Muscle layer of colon (tissue), 2 donors: ENCODE data around the gene CELSR1.

Experiments
- H3K27ac ChIP-seq: one replicate; pipeline ENCODE4 v1.7.0; 2013; ENCODE audit warnings: low read depth, mild to moderate bottlenecking, low read length, moderate library complexity
- H3K27me3 ChIP-seq, 2 donors: one replicate each; pipeline ENCODE4 v1.7.0; 2013; ENCODE audit warnings: low read length in 2 of 2, mild to moderate bottlenecking in 2 of 2; ENCODE audit not compliant: insufficient read depth in 2 of 2, control insufficient read depth in 1 of 2
- H3K36me3 ChIP-seq: one replicate; pipeline ENCODE4 v1.7.0; 2013; ENCODE audit warnings: mild to moderate bottlenecking, low read length; ENCODE audit not compliant: insufficient read depth
- H3K4me1 ChIP-seq: one replicate; pipeline ENCODE4 v1.7.0; 2013; ENCODE audit warnings: mild to moderate bottlenecking, low read length; ENCODE audit not compliant: insufficient read depth
- H3K4me3 ChIP-seq, 2 donors: one replicate each; pipeline ENCODE4 v1.7.0; 2013; ENCODE audit warnings: low read length in 2 of 2, low read depth in 1 of 2, mild to moderate bottlenecking in 1 of 2, moderate library complexity in 1 of 2
- H3K9ac ChIP-seq: one replicate; pipeline ENCODE4 v1.7.0; 2013; ENCODE audit warnings: low read length
- H3K9me3 ChIP-seq: one replicate; pipeline ENCODE4 v1.7.0; 2013; ENCODE audit warnings: mild to moderate bottlenecking, low read length
- donor health status: abdominal sarcoma.
- donor health status: Adenocarcinoma of cecum.

Gene CELSR1

DNA sequence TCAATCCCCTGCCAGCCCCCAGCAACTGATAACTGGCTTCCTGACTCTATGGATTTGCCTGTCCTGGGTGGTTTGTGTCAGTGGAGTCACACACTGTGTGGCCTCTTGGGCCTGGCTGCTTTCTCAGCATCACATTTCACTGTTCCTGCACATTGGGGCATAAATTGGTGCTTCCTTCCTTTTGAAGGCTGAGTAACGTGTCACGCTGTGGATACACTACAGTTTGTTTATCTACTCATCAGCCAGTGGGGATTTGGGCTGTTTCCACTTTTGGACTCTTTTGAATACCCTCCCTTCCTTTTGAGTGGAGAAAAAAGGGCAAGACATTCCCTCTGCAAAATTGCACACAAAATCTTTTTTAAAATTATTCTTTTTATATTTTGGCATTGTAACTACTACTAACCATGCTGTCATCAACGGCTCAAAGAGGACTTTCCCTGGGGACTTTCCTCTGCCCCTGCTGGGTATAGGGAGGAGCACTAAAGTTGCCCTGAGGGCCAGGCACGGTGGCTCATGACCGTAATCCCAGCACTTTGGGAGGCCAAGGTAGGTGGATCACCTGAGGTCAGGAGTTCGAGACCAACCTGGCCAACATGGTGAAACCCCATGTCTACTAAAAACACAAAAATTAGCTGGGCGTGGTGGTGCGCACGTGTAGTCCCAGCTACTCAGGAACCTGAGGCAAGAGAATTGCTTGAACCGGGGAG lies 7.8 kb upstream of the CELSR1 start:
- peaks cover 34% of the 10 kb centered on the region for H3K4me1 ChIP-seq
- no peaks in the 10 kb centered on the region for H3K36me3 ChIP-seq
- no peak overlapping the region for H3K27ac ChIP-seq
- H3K9ac ChIP-seq: no peak overlapping the region
- no peak overlapping the region for H3K4me3 ChIP-seq
- H3K27me3 ChIP-seq: no peaks in the 10 kb centered on the region
- no peaks in the 10 kb centered on the region for H3K9me3 ChIP-seq

GRCh38 chr22:46542011-46542985 lies 4.9 kb upstream of the CELSR1 start:
- Histone ChIP-seq H3K9ac (no peak overlapping the region), H3K27me3 (peaks cover 15 to 20% of the 10 kb centered on the region in 2 donors), H3K4me1 (peaks cover 18% of the 10 kb centered on the region), H3K27ac (no peak overlapping the region), H3K36me3 (no peaks in the 10 kb centered on the region), H3K4me3 (no peak overlapping the region), H3K9me3 (no peaks in the 10 kb centered on the region)

DNA sequence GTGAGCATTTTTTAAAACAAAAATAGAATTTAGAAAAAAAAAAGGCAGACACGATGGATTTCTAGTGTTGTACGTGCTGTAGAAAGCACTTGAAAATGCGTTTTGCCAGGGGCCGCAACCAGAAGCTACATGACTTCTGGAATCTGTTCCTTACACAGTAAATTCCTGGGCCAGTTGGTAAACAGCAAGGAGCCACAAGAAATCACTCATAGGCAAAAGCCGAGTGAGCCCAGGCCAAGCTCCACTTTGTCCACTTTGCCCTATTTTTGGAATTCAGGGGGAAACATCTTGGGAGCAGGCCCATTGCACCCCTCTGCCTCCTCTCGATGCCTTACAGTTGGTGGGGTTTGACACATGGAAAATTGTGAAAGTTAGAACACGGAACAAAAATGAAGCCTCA lies 4.1 kb upstream of the CELSR1 start:
- Histone ChIP-seq H3K4me3 (no peak overlapping the region), H3K27ac (no peak overlapping the region), H3K27me3 (peaks cover 15 to 20% of the 10 kb centered on the region in 2 donors), H3K9ac (no peak overlapping the region), H3K9me3 (no peaks in the 10 kb centered on the region), H3K4me1 (peaks cover 11% of the 10 kb centered on the region), H3K36me3 (no peaks in the 10 kb centered on the region)

GRCh38 chr22:46540874-46541273 lies 3.5 kb upstream of the CELSR1 start:
- H3K9ac ChIP-seq: no peak overlapping the region
- peaks cover 15 to 21% of the 10 kb centered on the region in 2 donors for H3K27me3 ChIP-seq
- peaks cover 4% of the 10 kb centered on the region for H3K4me1 ChIP-seq
- H3K4me3 ChIP-seq: no peak overlapping the region
- no peaks in the 10 kb centered on the region for H3K36me3 ChIP-seq
- no peak overlapping the region for H3K27ac ChIP-seq
- H3K9me3 ChIP-seq: no peaks in the 10 kb centered on the region

DNA sequence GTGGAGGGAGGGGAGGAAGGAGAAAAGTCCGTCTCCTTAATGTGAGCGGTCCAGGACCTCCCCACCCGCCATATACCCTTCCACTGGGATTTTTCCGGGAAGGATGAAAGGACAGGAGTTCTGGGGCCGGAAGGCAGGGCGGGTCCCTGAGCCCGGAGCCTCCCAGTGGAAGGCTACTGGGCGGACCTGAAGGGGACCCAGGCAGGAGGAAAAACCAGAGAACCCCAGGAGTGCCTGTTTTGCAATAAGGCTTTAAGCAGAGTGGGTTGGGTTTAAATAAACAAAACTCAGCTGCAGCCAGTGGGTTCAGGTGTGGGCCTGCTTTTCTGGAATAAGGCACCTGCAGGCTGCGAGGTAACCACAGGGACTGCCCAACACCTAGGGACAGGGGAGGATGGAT lies 1.7 kb upstream of the CELSR1 start:
- H3K27me3 ChIP-seq: peaks cover 15 to 26% of the 10 kb centered on the region in 2 donors
- no peaks in the 10 kb centered on the region for H3K36me3 ChIP-seq
- H3K4me3 ChIP-seq: no peak overlapping the region
- H3K9me3 ChIP-seq: no peaks in the 10 kb centered on the region
- H3K4me1 ChIP-seq: peaks cover 4% of the 10 kb centered on the region
- H3K9ac ChIP-seq: no peak overlapping the region
- H3K27ac ChIP-seq: no peak overlapping the region

DNA sequence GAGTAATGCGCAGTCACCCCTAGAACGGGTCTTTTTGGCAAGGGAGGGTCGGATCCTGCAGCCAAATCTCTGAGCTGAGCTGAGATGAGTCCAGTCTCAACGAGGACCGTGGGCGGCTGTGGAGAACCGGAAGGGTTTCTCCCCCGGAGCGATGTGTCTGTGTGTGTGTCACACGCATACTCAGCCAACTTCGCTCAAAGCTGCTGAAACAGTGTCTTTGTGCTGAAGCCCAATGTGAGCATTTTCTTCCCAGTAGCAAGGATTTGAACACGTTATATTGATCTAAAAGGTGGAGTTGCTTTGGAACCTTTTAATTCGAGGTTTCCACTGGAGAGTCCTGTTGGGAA lies 1.4 kb upstream of the CELSR1 start:
- peak overlapping the region in 1 of 2 donors; percentile 13 for H3K4me3 ChIP-seq
- H3K4me1 ChIP-seq: peaks cover 4% of the 10 kb centered on the region
- no peaks in the 10 kb centered on the region for H3K36me3 ChIP-seq
- H3K9me3 ChIP-seq: no peaks in the 10 kb centered on the region
- H3K27ac ChIP-seq: no peak overlapping the region
- H3K27me3 ChIP-seq: peaks cover 15 to 26% of the 10 kb centered on the region in 2 donors
- H3K9ac ChIP-seq: no peak overlapping the region

DNA sequence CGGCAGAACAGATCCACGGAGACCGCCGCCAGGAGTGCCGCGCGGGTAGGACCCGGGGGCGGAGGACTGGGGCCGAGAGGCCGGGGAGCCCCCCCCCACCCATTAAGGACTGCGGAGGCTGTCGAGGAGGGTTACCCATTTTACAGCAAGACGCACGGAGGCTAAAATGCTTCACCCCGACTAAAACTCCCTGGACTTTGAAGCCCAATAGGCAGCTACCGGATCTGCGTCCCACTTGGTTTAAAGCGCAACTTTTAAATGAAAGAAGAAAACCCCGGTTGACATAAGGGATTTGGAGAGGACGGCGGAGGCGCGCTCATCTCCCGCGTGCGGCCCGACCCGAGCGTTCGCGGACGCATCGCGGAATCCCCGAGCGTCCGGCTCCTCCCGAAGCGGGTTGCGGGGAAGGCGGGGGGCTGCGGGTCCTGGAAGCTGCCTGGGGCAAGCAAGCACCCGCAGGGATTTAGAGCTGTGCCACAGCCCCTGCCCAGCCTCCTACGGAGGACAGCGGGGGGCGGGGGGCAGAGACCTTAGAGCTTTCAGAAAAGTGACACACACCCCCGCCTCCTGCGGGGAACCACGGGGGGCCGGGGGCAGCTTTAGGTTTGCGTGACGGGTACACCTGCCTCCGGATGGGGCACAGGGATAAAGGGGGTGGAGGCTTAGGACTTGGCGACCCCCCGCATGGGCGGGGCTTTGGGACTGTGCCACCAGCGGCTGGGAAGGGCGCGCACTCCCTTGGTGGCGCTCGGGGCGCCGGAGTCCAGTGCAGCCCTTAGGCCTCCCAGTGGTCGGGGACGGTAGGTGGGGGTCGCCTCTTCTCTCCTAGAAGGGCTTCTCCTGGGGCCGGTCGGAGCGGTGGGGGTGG lies 760 bp upstream of the CELSR1 start:
- peaks cover 15 to 26% of the 10 kb centered on the region in 2 donors for H3K27me3 ChIP-seq
- no peak overlapping the region for H3K9ac ChIP-seq
- H3K4me3 ChIP-seq: peak overlapping the region in 1 of 2 donors; percentile 13
- H3K27ac ChIP-seq: no peak overlapping the region
- H3K36me3 ChIP-seq: no peaks in the 10 kb centered on the region
- H3K4me1 ChIP-seq: peaks cover 4% of the 10 kb centered on the region
- H3K9me3 ChIP-seq: no peaks in the 10 kb centered on the region

DNA sequence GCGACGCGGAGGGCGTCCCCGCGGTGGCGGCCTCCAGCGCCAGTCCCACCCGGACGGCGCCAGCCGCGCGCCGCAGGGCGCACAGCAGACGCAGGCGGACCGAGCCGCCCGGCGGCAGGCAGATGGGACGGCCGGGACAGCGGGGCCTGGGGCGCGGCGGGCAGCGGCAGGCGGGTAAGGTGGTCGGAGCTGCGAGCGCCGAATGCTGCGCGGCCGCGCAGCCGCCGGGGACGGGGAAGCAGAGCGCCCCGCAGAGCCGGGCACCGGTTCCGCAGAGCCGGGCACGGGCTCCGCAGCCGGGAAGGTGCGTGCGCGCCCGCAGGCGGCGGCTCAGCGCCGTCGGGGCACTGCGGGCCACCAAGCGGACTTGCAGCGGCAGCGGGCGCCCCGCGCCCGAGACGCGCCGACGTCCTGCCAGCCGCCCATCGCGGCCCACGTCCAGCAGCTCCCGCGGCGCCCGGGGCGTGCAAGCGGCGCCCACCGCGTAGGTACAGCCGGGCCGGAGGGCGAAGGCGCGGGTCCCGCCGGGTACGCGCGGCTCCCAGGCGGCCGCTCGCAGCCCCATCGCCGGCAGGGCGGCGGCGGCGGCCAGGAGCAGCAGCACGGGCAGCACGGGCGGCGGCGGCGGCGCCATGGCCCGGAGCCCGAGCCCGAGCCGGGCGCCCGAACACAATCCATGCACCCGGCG lies 739 bp downstream of the CELSR1 start:
- Histone ChIP-seq H3K4me3 (no peak overlapping the region), H3K27me3 (peaks cover 15 to 26% of the 10 kb centered on the region in 2 donors), H3K9ac (no peak overlapping the region), H3K4me1 (peaks cover 4% of the 10 kb centered on the region), H3K36me3 (no peaks in the 10 kb centered on the region), H3K27ac (no peak overlapping the region), H3K9me3 (no peaks in the 10 kb centered on the region)

DNA sequence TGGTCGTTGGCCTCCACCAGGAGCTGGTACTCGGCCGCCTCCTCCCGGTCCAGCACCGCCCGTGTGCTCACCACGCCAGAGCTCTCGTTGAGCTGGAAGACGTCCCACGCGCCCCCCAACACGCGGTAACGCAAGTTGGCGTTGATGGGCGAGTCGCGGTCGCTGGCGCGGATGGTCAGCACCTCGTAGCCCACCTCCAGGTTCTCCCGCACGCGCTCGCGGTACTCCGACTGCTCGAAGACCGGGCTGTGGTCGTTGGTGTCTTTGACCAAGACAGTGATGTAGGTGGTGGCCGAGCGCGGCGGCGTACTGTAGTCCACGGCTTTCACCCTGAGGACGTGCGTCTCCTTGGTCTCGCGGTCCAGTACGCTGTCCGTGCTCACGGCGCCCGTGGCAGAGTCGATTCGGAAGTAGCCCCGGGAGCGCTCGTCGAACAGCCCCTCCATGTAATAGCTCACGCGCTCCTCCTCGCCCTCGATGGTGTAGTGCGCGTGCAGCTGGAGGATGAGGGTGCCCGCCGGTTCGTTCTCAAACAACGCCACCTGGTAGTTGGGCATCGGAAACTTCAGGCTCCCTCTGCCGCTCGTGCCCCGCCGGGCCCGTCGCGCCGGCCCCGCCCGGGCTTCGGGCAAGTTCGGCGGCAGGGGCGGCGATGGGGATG lies 1.4 kb downstream of the CELSR1 start:
- Histone ChIP-seq H3K36me3 (no peaks in the 10 kb centered on the region), H3K9me3 (no peaks in the 10 kb centered on the region), H3K9ac (no peak overlapping the region), H3K27ac (no peak overlapping the region), H3K4me3 (no peak overlapping the region), H3K4me1 (peaks cover 4% of the 10 kb centered on the region), H3K27me3 (peaks cover 15 to 26% of the 10 kb centered on the region in 2 donors)

DNA sequence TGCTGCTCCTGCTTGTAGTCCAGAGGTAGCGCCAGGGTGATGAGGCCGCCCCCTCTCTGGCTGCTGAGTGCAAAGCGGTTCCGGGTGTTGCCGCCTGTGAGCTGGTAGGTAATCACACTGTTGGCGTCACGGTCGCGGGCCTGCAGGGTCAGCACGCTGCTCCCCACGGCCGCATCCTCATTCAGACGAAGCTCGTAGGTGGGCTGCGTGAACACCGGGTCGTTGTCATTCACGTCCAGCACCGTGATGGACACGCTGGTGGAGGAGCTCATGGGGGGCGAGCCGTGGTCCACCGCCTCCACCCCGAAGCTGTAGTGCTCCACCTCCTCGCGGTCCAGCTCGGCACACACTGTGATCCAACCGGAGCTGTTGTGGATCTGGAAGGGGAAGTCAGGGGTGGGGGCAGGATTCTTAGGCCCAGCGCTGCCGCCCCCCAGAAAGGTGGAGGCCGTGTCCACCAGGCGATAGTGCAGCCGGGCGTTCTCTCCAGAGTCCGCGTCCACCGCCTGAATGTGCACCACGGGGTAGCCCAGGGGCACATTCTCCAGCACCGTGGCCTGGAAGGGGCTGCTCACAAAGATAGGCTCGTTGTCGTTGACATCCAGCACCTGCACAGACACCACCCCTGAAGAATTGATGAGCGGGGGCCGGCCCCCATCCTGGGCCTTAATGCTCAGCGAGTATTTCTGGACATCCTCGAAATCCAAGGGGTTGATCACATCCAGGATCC lies 2.4 kb downstream of the CELSR1 start:
- Histone ChIP-seq H3K4me1 (peaks cover 4% of the 10 kb centered on the region), H3K36me3 (no peaks in the 10 kb centered on the region)

More for the DNA sequence above, 2.4 kb downstream of the CELSR1 start:
- H3K4me3 ChIP-seq: no peak overlapping the region
- no peaks in the 10 kb centered on the region for H3K9me3 ChIP-seq
- H3K27me3 ChIP-seq: peaks cover 15 to 26% of the 10 kb centered on the region in 2 donors
- no peak overlapping the region for H3K9ac ChIP-seq
- H3K27ac ChIP-seq: no peak overlapping the region
